ENCODE data around the gene FUT1.
"Not testable (repeated sequence)": the region's sequence is repeated elsewhere in the genome, so short reads cannot be mapped to it uniquely, and the experiment has no call there.

The FUT1 gene

DNA sequence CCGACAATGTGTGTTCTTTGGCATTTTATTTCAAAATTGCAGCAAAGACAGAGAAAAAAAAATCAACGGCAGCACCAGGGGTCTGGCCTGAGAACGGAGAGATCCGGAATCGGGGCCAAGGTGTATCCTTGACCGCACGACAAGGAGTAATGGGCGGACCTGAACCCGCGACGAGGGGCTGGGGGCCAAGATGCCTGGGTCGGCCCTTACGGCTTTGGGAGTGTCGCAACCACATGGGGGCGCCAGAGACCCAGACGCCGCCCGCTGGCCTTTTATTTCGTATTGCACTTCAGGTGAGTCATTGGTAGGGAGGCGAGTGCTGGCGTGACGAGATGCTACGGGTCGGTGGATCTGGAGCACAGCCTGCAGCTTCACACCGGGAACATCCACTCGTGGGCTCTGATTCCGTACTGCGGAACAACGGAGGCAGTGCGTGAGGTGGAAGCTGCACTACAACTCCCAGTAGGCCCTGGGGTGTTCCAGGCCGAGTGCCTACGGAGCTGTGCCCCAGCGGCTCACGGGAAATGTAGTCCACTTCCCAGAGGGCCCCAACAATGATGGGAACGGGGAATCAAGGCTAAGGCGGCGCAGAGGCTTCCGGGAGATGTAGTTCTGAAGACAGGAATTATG, 42.7 kb upstream of the FUT1 start:
- peak; percentile 92 for DNase-seq (ENCODE audit: low read depth)
- TF ChIP-seq, protein P1, sequence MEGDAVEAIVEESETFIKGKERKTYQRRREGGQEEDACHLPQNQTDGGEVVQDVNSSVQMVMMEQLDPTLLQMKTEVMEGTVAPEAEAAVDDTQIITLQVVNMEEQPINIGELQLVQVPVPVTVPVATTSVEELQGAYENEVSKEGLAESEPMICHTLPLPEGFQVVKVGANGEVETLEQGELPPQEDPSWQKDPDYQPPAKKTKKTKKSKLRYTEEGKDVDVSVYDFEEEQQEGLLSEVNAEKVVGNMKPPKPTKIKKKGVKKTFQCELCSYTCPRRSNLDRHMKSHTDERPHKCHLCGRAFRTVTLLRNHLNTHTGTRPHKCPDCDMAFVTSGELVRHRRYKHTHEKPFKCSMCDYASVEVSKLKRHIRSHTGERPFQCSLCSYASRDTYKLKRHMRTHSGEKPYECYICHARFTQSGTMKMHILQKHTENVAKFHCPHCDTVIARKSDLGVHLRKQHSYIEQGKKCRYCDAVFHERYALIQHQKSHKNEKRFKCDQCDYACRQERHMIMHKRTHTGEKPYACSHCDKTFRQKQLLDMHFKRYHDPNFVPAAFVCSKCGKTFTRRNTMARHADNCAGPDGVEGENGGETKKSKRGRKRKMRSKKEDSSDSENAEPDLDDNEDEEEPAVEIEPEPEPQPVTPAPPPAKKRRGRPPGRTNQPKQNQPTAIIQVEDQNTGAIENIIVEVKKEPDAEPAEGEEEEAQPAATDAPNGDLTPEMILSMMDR (conservative IDR thresholded peaks at IDR 0.05; ENCODE audit: low read length) = peak; percentile 80
- peak overlapping the region; percentile 66 for H3K4me3 ChIP-seq (ENCODE audit: low read length)

- no peak for DNase-seq (ENCODE audit: low read depth)
- TF ChIP-seq, protein P1 (conservative IDR thresholded peaks at IDR 0.05; ENCODE audit: low read length) = no peak
- H3K4me3 ChIP-seq (ENCODE audit: low read length) = no peak overlapping the region
These were observed 41.9 kb upstream of the FUT1 start for GRCh38 chr19:48794291-48794690.

- no peak overlapping the region for H3K4me3 ChIP-seq (ENCODE audit: low read length)
- TF ChIP-seq, protein P1 (conservative IDR thresholded peaks at IDR 0.05; ENCODE audit: low read length) = no peak
- no peak for DNase-seq (ENCODE audit: low read depth)
These were observed 40.8 kb upstream of the FUT1 start for GRCh38 chr19:48793271-48793670.

- H3K4me3 ChIP-seq (ENCODE audit: low read length); DNase-seq (ENCODE audit: low read depth): not testable (repeated sequence)
These were observed 34.9 kb upstream of the FUT1 start for GRCh38 chr19:48787331-48787730.

DNA sequence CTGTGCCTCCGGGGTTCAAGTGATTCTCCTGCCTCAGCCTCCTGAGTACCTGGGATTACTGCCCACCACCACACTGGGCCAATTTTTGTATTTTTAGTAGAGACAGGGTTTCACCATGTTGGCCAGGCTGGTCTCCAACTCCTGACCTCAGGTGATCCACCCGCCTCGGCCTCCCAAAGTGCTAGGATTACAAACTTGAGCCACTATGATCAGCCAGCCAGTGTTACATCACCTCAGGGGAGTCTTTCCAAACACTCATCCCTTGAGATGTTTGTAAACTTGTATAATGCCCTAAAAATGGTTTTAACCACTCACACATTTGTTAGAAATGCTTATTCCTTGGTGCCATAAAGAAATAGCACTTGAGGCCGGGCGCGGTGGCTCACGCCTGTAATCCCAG, 34.0 kb upstream of the FUT1 start:
- not testable (repeated sequence) for H3K4me3 ChIP-seq (ENCODE audit: low read length); DNase-seq (ENCODE audit: low read depth)

- DNase-seq (ENCODE audit: low read depth) = peak; percentile 13
- H3K4me3 ChIP-seq (ENCODE audit: low read length) = no peak overlapping the region
- TF ChIP-seq, protein P1 (conservative IDR thresholded peaks at IDR 0.05; ENCODE audit: low read length) = peak; percentile 31
These were observed 32.1 kb upstream of the FUT1 start for GRCh38 chr19:48784527-48784926.

DNA sequence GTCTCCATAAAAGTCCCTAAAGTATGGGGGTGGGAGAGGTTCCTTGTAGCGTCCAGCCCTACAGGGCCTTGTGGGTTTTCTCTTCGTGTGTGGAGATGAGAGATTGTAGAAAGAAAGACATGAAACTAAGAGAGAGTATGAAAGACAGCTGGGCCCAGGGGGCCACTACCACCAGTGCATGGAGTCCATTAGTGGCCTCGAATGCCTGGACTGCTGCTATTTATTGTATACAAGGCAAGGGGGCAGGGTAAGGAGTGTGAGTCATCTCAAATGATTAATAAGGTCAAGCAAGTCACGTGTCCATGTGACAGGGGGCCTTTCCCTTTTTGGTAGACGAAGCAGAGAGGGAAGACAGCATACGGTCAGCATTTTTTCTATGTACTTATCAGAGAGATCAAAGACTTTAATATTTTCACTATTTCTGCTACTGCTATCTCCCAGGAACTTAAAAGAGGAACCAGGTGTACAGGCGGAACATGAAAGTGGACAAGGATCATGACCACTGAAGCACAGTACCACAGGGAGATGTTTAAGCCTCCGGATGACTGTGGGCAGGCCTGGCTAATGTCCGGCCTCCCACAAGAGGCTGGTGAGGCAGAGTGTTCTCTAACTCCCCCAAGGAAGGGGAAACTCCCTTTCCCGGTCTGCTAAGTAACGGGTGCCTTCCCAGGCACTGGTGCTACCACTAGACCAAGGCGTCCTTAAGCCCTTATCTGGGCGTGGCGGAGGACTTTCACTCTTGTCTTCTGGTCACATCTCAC, 28.4 kb upstream of the FUT1 start:
- TF ChIP-seq, protein P1 (conservative IDR thresholded peaks at IDR 0.05; ENCODE audit: low read length) = no peak
- no peak overlapping the region for H3K4me3 ChIP-seq (ENCODE audit: low read length)
- DNase-seq (ENCODE audit: low read depth) = peak; percentile 9

- no peak for DNase-seq (ENCODE audit: low read depth)
- TF ChIP-seq, protein P1 (conservative IDR thresholded peaks at IDR 0.05; ENCODE audit: low read length) = no peak
- H3K4me3 ChIP-seq (ENCODE audit: low read length) = no peak overlapping the region
These were observed 27.2 kb upstream of the FUT1 start for GRCh38 chr19:48779636-48780035.
